K562 (cell line): ENCODE measurements around the gene ADAMTS14. TPM values are rescaled to one million over a fixed set of nuclear protein-coding genes. Genes with fewer than 3 reads are reported as not detected.

Experiments used
- ATF7 ChIP-seq: fragments of 450-650 bp; IDR thresholded peaks from 2 replicates; pipeline ENCODE4 v1.7.1; 2014; ENCODE audit warnings: mild to moderate bottlenecking, moderate library complexity
- COPS2 ChIP-seq: fragments of 450-650 bp; conservative IDR thresholded peaks from 2 replicates; pipeline ENCODE4 v1.6.1; 2016; ENCODE audit warnings: mild to moderate bottlenecking, moderate library complexity
- CXXC5 ChIP-seq: fragments of 250-450 bp; sonication (Bioruptor Pico); IDR thresholded peaks from 2 replicates; pipeline ENCODE4 v1.8.0; 2022; ENCODE audit warnings: inconsistent platforms, mild to moderate bottlenecking, moderate library complexity
- FOXJ2 ChIP-seq: fragments of 200-800 bp; sonication (Bioruptor generic); IDR thresholded peaks from 2 replicates; pipeline ENCODE4 v1.6.1; 2016; ENCODE audit warnings: missing genetic modification characterization, missing compliant biosample characterization
- GATAD2A ChIP-seq: fragments of 450-650 bp; IDR thresholded peaks from 2 replicates; pipeline ENCODE4 v1.6.1; 2017
- GTF2F1 ChIP-seq: IDR thresholded peaks from 2 replicates; pipeline ENCODE4 v1.6.1; 2011; ENCODE audit warnings: low read depth, low read length, improper control_type of control experiment
- JUN ChIP-seq, 2 experiments: sonication (generic) in 1 of 2; formaldehyde crosslinking in 1 of 2; IDR thresholded peaks; 2 replicates each; pipeline versions ENCODE4 v1.6.1 to v1.8.0; 2012 to 2022; ENCODE audit warnings: borderline replicate concordance in 2 of 2, mild to moderate bottlenecking in 2 of 2, improper control_type of control experiment in 1 of 2, low read depth in 1 of 2, low read length in 1 of 2, missing genetic modification reagents in 1 of 2
- L3MBTL2 ChIP-seq: fragments of 450-650 bp; IDR thresholded peaks from 2 replicates; pipeline ENCODE4 v1.6.1; 2016; ENCODE audit warnings: mild to moderate bottlenecking, moderate library complexity
- LARP7 ChIP-seq: fragments of 450-650 bp; IDR thresholded peaks from 2 replicates; pipeline ENCODE4 v1.6.1; 2016
- NCOA1 ChIP-seq: fragments of 450-650 bp; IDR thresholded peaks from 2 replicates; pipeline ENCODE4 v1.6.1; 2016; ENCODE audit warnings: low read depth
- POLR3A ChIP-seq: IDR thresholded peaks from 2 replicates; pipeline ENCODE4 v1.6.1; 2011; ENCODE audit warnings: borderline replicate concordance, mild to moderate bottlenecking, moderate library complexity; ENCODE audit not compliant: insufficient read length, insufficient read depth; ENCODE audit errors: extremely low read depth
- RBBP5 ChIP-seq: fragments of 200-600 bp; sonication (generic); IDR thresholded peaks from 2 replicates; pipeline ENCODE4 v1.6.1; 2012; ENCODE audit warnings: borderline replicate concordance, mild to moderate bottlenecking, low read length, control low read depth, inconsistent platforms; ENCODE audit not compliant: insufficient read depth, poor library complexity, severe bottlenecking
- RCOR1 ChIP-seq, 2 experiments: IDR thresholded peaks; 2 replicates each; pipeline ENCODE4 v1.6.1; 2012; ENCODE audit warnings: low read depth in 2 of 2, low read length in 2 of 2, borderline replicate concordance in 1 of 2, improper control_type of control experiment in 1 of 2
- ZNF134 ChIP-seq: fragments of 250-450 bp; sonication (Bioruptor Pico); conservative IDR thresholded peaks from 2 replicates; pipeline ENCODE4 v1.4.0; 2020
- ZNF23 ChIP-seq: fragments of 250-450 bp; sonication (Bioruptor Pico); IDR thresholded peaks from 2 replicates; pipeline ENCODE4 v1.4.0; 2020; ENCODE audit warnings: mild to moderate bottlenecking
- ZNF239 ChIP-seq: fragments of 250-450 bp; sonication (Bioruptor Pico); IDR thresholded peaks from 2 replicates; pipeline ENCODE4 v1.4.0; 2020; ENCODE audit warnings: mild to moderate bottlenecking
- ZNF324 ChIP-seq: fragments of 250-450 bp; sonication (Bioruptor Pico); IDR thresholded peaks from 2 replicates; pipeline ENCODE4 v1.4.0; 2020; ENCODE audit warnings: mild to moderate bottlenecking
- ZNF41 ChIP-seq: fragments of 250-450 bp; sonication (Bioruptor Pico); conservative IDR thresholded peaks from 2 replicates; pipeline ENCODE4 v1.4.0; 2020; ENCODE audit warnings: mild to moderate bottlenecking
- polyA plus RNA-seq, 8 experiments: library from polyadenylated mRNA; depleted of rRNA in 4 of 8; stranded (reverse) in 5 of 8; unstranded in 3 of 8; fragments of >200 nt; fragmentation: Nextera tagmentation in 2 of 8; fragmentation: Illumina TruSeq in 1 of 8; extraction: Ambion mirVana in 2 of 8; extraction: Trizol in 1 of 8; gene quantifications; 2 replicates each; pipeline versions ENCODE4 v1.2.1 to v1.2.3, GENCODE V29; 2011 to 2014; ENCODE audit warnings: inconsistent platforms in 1 of 8, missing spikeins in 1 of 8
- total RNA-seq, 7 experiments: library from RNA; depleted of rRNA in 6 of 7; stranded (reverse); fragments of >200 nt in 6 of 7; fragmentation: Illumina TruSeq in 2 of 7; extraction: Trizol in 2 of 7; gene quantifications; 2 replicates each; pipeline versions ENCODE4 v1.2.1 to v1.2.3, GENCODE V29; 2011 to 2021; ENCODE audit warnings: low replicate concordance in 1 of 7
- TF ChIP-seq, protein P1 (sequence below), 2 experiments: fragments of 450-650 bp; IDR thresholded peaks; 2 replicates each; pipeline ENCODE4 v1.6.1; 2016
- TF ChIP-seq, protein P2 (sequence below), 3 experiments: fragments of 200-800 bp in 1 of 3; sonication (Bioruptor generic) in 1 of 3; sonication (generic) in 1 of 3; formaldehyde crosslinking in 1 of 3; IDR thresholded peaks; 2 replicates each; pipeline versions ENCODE4 v1.6.1 to v1.8.0; 2016 to 2022; ENCODE audit warnings: mild to moderate bottlenecking in 2 of 3, missing compliant biosample characterization in 2 of 3, missing genetic modification characterization in 2 of 3, missing genetic modification reagents in 1 of 3
- TF ChIP-seq, protein P3 (sequence below): sonication (generic); formaldehyde crosslinking; IDR thresholded peaks from 2 replicates; pipeline ENCODE4 v1.8.1; 2023; ENCODE audit warnings: mild to moderate bottlenecking, missing genetic modification reagents, moderate library complexity
- TF ChIP-seq, protein P4 (sequence below): fragments of 250-450 bp; sonication (Bioruptor Pico); IDR thresholded peaks from 2 replicates; pipeline ENCODE4 v1.5.1; 2021; ENCODE audit warnings: mild to moderate bottlenecking

Gene ADAMTS14
- total and polyA plus RNA-seq, 9 of the 15 experiments (the other 6 are each of a cell fraction or from before 2014, with no cell fraction given): 0.04 to 37.4 (median 15.9) TPM

DNA sequence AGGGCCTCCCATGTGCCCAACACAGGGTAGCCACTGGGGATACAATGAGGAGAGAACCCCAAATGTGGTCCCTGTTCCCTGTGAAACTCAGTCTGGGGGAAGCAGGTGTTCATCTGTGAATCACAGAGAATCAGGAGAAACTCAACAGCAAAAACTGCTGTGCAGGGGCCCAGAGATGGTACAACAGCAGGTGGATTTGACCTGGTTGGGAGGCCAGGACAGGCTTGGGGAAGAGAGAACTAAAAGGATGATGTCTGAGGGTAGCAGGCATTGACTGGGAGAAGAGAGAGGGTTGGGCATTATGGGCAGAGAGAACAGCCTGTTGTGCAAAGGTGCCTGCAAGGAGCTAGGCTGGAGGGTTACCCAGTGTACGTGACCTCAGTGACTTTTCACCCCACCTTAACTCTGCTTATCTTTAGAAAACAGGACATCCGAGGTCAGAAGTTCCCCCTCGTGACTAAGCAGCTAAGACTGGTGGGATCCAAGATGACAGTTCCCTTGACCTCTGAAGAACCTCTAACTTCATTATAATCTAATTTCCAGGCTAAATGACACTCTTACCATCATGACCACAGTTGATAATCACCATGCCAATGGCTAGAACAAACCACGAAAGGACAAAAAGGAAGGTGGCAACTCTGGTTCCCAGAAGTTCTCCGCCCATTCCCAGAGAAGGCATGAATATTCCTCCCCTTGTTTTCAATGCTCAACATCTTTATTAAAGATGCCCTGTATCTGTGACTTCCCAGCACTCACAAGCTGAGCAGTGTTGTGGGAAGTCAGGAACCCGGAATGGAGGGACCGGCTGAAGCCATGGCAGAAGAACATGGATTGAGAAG lies 5.1 kb upstream of the ADAMTS14 start (continued):
- TF ChIP-seq, protein P1, sequence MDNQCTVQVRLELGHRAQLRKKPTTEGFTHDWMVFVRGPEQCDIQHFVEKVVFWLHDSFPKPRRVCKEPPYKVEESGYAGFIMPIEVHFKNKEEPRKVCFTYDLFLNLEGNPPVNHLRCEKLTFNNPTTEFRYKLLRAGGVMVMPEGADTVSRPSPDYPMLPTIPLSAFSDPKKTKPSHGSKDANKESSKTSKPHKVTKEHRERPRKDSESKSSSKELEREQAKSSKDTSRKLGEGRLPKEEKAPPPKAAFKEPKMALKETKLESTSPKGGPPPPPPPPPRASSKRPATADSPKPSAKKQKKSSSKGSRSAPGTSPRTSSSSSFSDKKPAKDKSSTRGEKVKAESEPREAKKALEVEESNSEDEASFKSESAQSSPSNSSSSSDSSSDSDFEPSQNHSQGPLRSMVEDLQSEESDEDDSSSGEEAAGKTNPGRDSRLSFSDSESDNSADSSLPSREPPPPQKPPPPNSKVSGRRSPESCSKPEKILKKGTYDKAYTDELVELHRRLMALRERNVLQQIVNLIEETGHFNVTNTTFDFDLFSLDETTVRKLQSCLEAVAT (IDR thresholded peaks at IDR 0.05): peak; percentile 26 to 91; a peak in 3 of 4 replicates
- peak; percentile 95 for TF ChIP-seq ATF7
- no peak for TF ChIP-seq POLR3A
- peak; percentile 64 to 88 for TF ChIP-seq RCOR1 (IDR thresholded peaks at IDR 0.05; ENCODE audit: borderline replicate concordance in 1 of 2, low read depth in 2 of 2, low read length in 2 of 2)
- TF ChIP-seq ZNF239 (CRISPR knock-in tag): peak; percentile 70
- TF ChIP-seq LARP7: peak; percentile 82
- TF ChIP-seq L3MBTL2: peak; percentile 78; the same call in 1 of the 2 replicates
- peak; percentile 99 for TF ChIP-seq NCOA1
- TF ChIP-seq, protein P2, sequence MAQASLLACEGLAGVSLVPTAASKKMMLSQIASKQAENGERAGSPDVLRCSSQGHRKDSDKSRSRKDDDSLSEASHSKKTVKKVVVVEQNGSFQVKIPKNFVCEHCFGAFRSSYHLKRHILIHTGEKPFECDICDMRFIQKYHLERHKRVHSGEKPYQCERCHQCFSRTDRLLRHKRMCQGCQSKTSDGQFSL (CRISPR knock-in tag; IDR thresholded peaks at IDR 0.05): no peak
- TF ChIP-seq, protein P2 (tag; IDR thresholded peaks at IDR 0.05): peak in 1 of 2 experiments; percentile 70; a peak in 2 of 4 replicates
- TF ChIP-seq FOXJ2 (tag): peak; percentile 65; the same call in 1 of the 2 replicates
- peak; percentile 82; the same call in 1 of the 2 replicates for TF ChIP-seq GATAD2A
- peak; percentile 62 for TF ChIP-seq ZNF134 (CRISPR knock-in tag)
- no peak for TF ChIP-seq ZNF23
- TF ChIP-seq, protein P3, sequence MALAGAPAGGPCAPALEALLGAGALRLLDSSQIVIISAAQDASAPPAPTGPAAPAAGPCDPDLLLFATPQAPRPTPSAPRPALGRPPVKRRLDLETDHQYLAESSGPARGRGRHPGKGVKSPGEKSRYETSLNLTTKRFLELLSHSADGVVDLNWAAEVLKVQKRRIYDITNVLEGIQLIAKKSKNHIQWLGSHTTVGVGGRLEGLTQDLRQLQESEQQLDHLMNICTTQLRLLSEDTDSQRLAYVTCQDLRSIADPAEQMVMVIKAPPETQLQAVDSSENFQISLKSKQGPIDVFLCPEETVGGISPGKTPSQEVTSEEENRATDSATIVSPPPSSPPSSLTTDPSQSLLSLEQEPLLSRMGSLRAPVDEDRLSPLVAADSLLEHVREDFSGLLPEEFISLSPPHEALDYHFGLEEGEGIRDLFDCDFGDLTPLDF (CRISPR knock-in tag): no peak
- TF ChIP-seq ZNF324 (CRISPR knock-in tag): no peak
- peak; percentile 54; the same call in 1 of the 2 replicates for TF ChIP-seq GTF2F1
- TF ChIP-seq RBBP5: peak; percentile 73
- TF ChIP-seq, protein P4, sequence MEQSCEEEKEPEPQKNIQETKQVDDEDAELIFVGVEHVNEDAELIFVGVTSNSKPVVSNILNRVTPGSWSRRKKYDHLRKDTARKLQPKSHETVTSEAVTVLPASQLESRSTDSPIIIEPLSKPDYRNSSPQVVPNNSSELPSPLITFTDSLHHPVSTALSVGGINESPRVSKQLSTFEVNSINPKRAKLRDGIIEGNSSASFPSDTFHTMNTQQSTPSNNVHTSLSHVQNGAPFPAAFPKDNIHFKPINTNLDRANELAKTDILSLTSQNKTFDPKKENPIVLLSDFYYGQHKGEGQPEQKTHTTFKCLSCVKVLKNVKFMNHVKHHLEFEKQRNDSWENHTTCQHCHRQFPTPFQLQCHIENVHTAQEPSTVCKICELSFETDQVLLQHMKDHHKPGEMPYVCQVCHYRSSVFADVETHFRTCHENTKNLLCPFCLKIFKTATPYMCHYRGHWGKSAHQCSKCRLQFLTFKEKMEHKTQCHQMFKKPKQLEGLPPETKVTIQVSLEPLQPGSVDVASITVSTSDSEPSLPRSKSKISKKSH (CRISPR knock-in tag): no peak
- peak; percentile 35; the same call in 1 of the 2 replicates for TF ChIP-seq JUN (IDR thresholded peaks at IDR 0.05; ENCODE audit: borderline replicate concordance, low read depth, low read length)
- TF ChIP-seq JUN (CRISPR knock-in tag; IDR thresholded peaks at IDR 0.05; ENCODE audit: borderline replicate concordance): no peak
- TF ChIP-seq COPS2: no peak
- TF ChIP-seq CXXC5 (CRISPR knock-in tag): peak; percentile 88
- peak; percentile 78; the same call in 1 of the 2 replicates for TF ChIP-seq ZNF41
